HG03558 (cell line): ENCODE results near the gene SLC22A15.
"Not testable (repeated sequence)": the region's sequence is repeated elsewhere in the genome, so short reads cannot be mapped to it uniquely, and the experiment has no call there.

ENCODE experiments used
- ATAC-seq: cut with Tn5 transposase; IDR thresholded peaks from one replicate; pipeline ENCODE4 v1.9.1; 2021; ENCODE audit warnings: moderate number of reproducible peaks; ENCODE audit not compliant: unreplicated experiment; ENCODE audit errors: extremely low read depth

Gene SLC22A15

DNA sequence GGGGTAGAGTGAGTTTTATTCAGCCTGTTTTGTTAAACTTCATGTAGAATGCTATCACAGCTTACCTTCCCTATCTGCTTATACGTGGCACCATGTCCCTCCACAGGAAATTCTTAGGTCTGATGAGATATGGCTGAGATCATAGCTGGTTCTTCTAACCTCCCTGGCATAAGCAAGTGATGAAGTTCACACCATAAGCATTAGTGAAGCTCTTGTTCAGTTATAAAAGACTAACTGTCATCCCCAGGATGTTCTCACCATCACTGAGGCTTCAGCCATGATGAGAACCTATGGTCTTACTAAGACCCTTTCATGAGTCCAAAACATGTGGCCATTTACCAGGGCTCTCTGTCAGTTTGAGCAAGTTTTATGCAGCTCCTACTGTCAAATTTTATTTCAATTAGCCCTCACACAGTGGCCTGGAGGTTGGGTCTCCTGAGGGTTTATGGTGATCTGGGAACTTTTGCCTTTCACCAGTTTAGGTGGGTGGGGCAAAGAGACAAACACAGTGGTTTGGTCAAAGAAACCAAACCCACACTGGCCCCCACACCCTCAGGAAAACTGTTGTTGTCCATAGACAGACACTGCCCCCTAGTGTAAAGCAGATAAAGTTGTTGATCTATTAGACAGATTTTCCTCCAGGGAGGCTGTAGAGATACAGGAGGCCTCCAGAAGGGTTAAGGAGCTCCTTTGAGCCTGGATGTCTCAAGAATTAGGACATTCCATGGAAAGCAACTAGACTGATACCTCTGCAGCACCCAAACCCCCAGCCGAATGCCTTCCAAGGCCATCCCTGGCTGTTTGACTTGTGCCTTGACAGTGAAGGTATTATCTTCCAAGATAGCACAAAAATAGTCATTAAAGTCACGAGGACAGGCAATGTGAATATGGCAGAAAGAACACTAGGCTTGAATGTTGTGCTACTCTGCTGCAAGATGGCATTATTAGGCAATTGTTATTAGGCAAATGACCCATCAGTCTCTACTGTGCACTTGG is 5.0 kb downstream of the SLC22A15 start:
- no peak for ATAC-seq

DNA sequence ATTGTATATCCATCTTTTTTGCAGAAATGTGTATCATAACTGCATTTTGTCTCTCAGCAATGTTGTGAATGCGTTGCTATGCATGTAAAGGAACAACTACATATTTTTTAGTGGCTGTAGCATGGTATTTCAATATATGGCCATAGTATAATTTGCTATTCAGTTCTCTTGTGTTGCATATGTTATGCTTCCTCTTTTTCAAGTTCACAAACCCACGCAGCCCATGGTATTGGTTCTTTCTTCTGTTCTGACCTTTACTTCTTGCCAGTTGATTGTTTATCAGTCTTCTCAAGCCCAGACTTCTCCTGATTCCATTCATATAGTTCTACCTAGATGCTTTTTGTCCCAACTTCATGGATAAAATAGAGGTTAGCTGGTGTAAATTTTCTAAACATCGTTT is 6.1 kb downstream of the SLC22A15 start:
- ATAC-seq, result no peak

GRCh38 chr1:115983584-115983983 is 7.3 kb downstream of the SLC22A15 start:
- ATAC-seq, result no peak

GRCh38 chr1:115987623-115988022 is 11.3 kb downstream of the SLC22A15 start:
- ATAC-seq, result no peak

DNA sequence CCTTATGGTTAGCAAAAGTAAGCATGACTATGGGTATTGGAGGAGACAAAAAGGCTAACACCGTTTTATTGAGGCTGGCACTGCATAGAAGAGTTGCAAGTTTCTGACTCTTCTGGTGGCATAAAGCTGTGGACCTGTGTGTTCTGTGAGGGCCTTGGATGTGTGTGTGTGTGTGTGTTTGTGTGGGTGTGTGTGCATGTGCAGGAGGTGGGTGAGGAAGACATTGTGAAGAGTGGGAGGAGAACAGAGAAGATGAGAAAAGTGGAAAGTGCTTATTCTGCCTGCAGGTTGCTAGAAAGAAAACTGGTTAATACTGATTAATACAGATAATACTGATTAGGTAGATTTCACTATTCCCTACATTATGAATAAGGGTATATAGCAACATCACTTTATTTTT is 12.6 kb downstream of the SLC22A15 start:
- no peak for ATAC-seq

DNA sequence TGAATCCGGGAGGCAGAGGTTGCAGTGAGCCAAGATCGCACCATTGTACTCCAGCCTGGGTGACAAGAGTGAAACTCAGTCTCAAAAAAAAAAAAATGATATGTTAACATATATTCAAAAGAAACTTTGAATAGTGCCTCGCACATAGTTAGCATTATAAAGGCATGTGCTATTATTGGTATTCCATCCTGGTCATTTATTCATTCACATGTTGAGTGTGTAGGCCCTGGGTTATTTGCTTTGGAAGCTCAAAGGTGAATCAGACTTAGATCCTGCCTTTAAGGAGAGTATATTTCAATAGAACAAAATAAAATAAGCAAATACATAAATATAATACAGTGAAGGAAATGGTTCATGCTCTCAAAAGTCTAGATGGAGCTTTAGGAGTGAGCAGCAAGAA is 13.4 kb downstream of the SLC22A15 start:
- no peak for ATAC-seq

GRCh38 chr1:115991909-115992308 is 15.6 kb downstream of the SLC22A15 start:
- ATAC-seq, result no peak

DNA sequence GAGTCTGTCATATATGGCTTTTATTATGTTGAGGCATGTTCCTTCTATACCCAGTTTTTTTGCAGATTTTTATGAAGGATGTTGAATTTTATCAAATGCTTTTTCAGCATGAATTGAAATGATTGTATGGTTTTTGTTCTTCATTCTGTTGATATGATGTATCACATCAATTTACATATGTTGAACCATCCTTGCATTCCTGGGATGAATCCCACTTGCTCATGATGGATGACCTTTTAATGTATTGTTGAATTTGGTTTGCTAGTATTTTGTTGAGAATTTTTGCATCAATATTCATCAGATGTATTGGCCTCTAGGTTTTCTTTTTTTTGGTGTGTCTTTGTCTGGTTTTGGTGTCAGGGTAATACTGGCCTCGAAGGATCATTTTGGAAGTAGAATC is 21.6 kb downstream of the SLC22A15 start:
- not testable (repeated sequence) for ATAC-seq

DNA sequence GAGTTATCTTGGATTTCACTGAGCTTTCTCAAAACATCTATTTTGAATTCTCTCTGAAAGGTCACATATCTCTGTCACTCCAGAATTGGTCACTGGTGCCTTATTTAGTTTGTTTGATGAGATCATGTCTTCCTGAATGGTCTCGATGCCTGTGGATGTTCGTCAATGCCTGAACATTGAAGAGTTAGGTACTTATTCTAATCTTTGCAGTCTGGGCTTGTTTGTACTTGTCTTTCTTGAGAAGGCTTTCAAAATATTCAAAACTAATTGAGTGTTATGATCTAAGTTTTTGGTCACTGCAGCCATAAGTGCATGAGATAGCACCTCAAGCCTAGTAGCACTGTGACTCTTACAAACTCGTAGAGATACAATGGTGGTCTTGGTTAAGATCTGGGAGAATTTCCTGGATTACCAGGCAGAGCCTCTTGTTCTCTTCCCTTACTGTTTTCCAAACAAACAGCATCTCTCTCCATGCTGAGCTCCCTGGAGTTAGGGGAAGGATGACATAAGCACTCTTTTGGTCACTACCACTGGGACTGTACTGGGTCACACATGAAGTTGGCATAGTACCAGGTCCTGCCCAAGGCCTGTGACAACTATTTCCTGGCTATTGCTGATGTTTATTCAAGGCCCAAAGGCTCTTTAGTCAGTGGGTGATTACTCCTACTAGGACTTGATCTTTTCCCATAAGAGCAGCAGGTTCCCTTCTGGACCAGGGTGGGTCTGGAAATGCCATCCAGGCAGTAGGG is 25.6 kb downstream of the SLC22A15 start:
- no peak for ATAC-seq

GRCh38 chr1:116002781-116003420 is 26.6 kb downstream of the SLC22A15 start:
- ATAC-seq, result no peak

DNA sequence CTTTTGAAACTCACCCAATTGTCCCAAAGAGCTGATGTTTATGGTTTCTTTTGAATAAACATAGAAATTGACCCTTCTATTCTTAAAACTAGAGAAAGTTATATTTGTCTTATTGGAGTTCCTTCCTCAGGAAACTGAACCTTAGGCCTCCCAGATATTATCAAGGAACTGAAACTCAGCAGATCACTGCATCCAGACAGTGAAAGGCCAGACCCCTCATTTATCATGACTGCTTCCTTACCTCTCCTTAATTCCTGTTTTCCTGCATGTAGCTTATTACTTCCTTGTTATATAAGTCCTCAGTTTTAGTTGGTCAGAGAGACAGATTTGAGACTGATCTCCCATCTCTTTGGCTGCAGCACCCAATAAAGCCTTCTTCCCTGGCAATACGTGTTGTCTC is 27.5 kb downstream of the SLC22A15 start:
- no peak for ATAC-seq

DNA sequence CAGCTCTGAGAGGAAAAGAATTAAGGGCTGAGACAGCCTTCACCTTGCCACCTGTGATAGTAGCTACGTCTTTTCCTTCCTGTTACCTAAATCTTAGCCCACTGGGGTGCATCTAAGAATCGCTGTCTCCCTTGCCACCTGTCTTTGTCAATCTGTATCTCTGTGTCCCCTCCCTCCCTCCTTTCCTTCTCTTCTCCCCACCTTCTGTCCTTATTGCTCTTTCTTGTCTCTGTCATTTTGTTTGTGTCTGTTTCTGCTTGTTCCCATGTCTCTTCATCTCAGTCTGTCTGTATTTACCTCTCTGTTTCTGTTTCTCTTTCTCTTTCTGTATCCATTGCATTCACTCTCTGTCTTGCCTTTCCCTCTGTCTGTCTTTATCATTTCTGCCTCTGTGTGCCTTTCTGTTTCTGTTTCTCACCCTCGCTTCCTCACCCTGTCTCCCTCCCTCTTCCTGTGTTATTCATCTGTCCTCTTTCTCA is 30.2 kb downstream of the SLC22A15 start:
- ATAC-seq, result peak; percentile 96

DNA sequence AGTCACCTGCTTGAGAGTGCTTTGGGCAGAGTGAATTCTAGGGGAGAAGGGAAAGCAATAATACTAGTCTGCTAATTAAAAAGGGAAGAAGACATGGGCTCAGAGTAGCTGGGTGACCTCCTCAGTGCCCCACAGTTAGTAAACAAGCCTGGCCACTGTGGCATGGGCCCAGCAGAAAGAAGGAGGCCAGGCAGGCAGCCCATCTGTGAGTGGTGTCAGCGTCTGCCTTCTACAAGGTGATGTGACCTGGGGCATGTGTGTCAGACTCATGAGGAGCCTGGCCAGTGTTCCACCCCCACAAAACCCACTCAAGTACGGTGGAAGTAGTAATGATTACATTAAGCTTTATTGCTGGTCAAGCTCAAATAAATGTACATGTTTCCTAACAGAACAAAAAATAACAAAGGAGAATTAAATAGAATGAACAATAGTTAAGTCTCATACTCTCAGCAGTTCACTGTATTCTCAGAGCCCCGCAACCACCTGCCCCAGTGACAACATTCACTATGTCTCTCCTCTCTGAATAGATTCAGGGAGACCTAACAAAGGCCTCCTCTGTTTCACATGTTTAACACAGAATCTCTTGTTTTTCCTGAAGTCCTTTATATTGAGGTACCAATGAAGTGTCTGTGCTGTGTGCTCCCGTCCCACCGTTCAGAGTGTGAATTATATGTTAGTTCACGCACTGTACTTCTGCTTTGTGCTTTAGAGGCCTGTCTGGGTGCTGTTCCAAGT is 32.5 kb downstream of the SLC22A15 start:
- no peak for ATAC-seq

GRCh38 chr1:116012716-116013115 is 36.4 kb downstream of the SLC22A15 start:
- ATAC-seq, result no peak

- ATAC-seq, result no peak
Measured at GRCh38 chr1:116015679-116016078, 39.4 kb downstream of the SLC22A15 start.

- ATAC-seq, result no peak
Measured at GRCh38 chr1:116018007-116018406, 41.7 kb downstream of the SLC22A15 start.

- ATAC-seq, result no peak
Measured at GRCh38 chr1:116019653-116020253, 43.4 kb downstream of the SLC22A15 start.

DNA sequence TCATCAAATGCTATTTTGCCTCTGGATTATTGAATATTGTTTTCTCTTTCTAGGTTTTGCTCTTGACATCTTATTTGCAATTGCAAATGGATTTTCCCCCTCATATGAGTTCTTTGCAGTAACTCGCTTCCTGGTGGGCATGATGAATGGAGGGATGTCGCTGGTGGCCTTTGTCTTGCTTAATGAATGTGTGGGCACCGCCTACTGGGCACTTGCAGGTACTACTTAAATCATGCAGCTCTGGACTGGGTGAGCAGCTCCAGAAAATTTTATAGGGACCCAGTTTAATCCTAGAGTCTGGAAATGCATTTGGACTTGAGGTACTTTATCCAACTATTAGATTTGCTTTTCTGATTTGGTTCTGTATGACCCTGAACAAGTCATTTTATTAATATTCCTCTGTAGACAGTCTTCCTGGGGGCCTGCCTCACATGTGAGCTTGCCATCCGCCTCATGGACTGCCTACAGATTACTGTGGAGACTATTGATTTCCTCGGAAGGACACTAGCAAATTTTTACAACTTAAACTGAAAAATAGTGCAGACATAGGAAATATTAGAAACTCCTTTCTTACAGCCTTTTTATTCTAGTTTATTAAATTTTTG is 44.5 kb downstream of the SLC22A15 start:
- no peak for ATAC-seq

DNA sequence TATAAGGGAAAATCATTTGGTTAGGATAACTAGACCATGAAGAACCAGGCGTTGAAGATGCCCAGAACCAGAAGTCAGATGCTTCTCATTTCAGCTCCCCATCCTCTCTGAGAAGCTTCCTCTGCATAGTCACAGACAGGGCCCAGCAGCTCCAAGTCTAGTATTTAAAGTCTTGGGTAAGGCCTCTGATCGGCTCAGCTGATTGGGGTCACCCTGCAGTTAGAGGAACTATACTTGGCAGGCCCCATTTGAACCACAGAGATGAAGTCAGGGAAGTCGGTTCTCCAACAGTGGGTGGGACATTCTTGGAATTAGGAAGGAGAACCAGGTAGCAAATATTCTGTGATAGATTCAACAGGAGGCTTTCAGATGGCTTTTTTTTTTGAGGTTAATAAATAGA is 48.3 kb downstream of the SLC22A15 start:
- no peak for ATAC-seq
